Neuronal stem cell (in vitro differentiated cells): ENCODE data around the gene APBA1.
A peak's percentile ranks its signal among the peaks of the same experiment; 100 is the strongest.

Source experiments
- DNase-seq: peaks from one replicate; pipeline ENCODE4 v3.0.0-alpha.2; 2013; ENCODE audit warnings: low spot score
- H2AFZ ChIP-seq: one replicate; pipeline ENCODE4 v1.6.1; 2013; ENCODE audit warnings: mild to moderate bottlenecking, low read length, inconsistent platforms
- H2AK5ac ChIP-seq: 2 replicates; pipeline ENCODE4 v1.6.1; 2013; ENCODE audit warnings: low read depth, mild to moderate bottlenecking, inconsistent platforms, low read length, moderate library complexity, mixed read lengths
- H2BK120ac ChIP-seq: 2 replicates; pipeline ENCODE4 v1.6.1; 2013; ENCODE audit warnings: low read depth, mild to moderate bottlenecking, inconsistent platforms, low read length, moderate library complexity, mixed read lengths
- H2BK12ac ChIP-seq: one replicate; pipeline ENCODE4 v1.6.1; 2013; ENCODE audit warnings: low read length, inconsistent platforms
- H2BK15ac ChIP-seq: 2 replicates; pipeline ENCODE4 v1.6.1; 2013; ENCODE audit warnings: mild to moderate bottlenecking, low read length, inconsistent platforms, mixed read lengths
- H2BK5ac ChIP-seq: one replicate; pipeline ENCODE4 v1.6.1; 2013; ENCODE audit warnings: inconsistent platforms, mild to moderate bottlenecking, low read length, moderate library complexity
- H3K14ac ChIP-seq: one replicate; pipeline ENCODE4 v1.6.1; 2013; ENCODE audit warnings: low read length, inconsistent platforms
- H3K18ac ChIP-seq: 2 replicates; pipeline ENCODE4 v1.6.1; 2013; ENCODE audit warnings: low read length, inconsistent platforms
- H3K23ac ChIP-seq: 2 replicates; pipeline ENCODE4 v1.6.1; 2013; ENCODE audit warnings: low read depth, mild to moderate bottlenecking, mixed read lengths, low read length, inconsistent platforms; ENCODE audit not compliant: poor library complexity
- H3K27ac ChIP-seq: replicated peaks from 3 replicates; pipeline ENCODE4 v1.5.1; 2013; ENCODE audit warnings: low read length, inconsistent platforms
- H3K27me3 ChIP-seq, 3 experiments: 2 replicates each; pipeline ENCODE4 v1.6.1; 2013; ENCODE audit warnings: low read length in 3 of 3, mild to moderate bottlenecking in 2 of 3, inconsistent platforms in 1 of 3, low read depth in 1 of 3, mixed read lengths in 1 of 3, moderate library complexity in 1 of 3; ENCODE audit not compliant: control insufficient read depth in 3 of 3, insufficient read depth in 3 of 3
- H3K36me3 ChIP-seq, 2 donors: replicated peaks in 1 of 2; 2 replicates each; pipeline ENCODE4 v1.6.1; 2013; ENCODE audit warnings: low read length in 2 of 2; ENCODE audit not compliant: control insufficient read depth in 2 of 2, insufficient read depth in 2 of 2
- H3K4ac ChIP-seq: 2 replicates; pipeline ENCODE4 v1.6.1; 2013; ENCODE audit warnings: inconsistent platforms, mild to moderate bottlenecking, low read length, moderate library complexity
- H3K4me1 ChIP-seq, 2 donors: 1 replicate in 1 of 2; 2 replicates in 1 of 2; pipeline ENCODE4 v1.6.1; 2013; ENCODE audit warnings: low read length in 2 of 2, low read depth in 1 of 2; ENCODE audit not compliant: control insufficient read depth in 2 of 2, insufficient read depth in 1 of 2
- H3K4me2 ChIP-seq: one replicate; pipeline ENCODE4 v1.6.1; 2013; ENCODE audit warnings: mild to moderate bottlenecking, low read length, inconsistent platforms; ENCODE audit not compliant: insufficient read depth, poor library complexity, severe bottlenecking
- H3K4me3 ChIP-seq, 2 donors: 2 replicates each; pipeline ENCODE4 v1.5.1; 2013; ENCODE audit warnings: low read length in 2 of 2, mild to moderate bottlenecking in 2 of 2, inconsistent platforms in 1 of 2, moderate library complexity in 1 of 2
- H3K79me1 ChIP-seq: one replicate; pipeline ENCODE4 v1.6.1; 2013; ENCODE audit warnings: low read depth, mild to moderate bottlenecking, inconsistent platforms, low read length, moderate library complexity
- H3K9ac ChIP-seq: one replicate; pipeline ENCODE4 v1.6.1; 2013; ENCODE audit warnings: mild to moderate bottlenecking, low read depth, low read length, inconsistent platforms; ENCODE audit not compliant: poor library complexity
- H3K9me3 ChIP-seq, 2 donors: replicated peaks in 1 of 2; 2 replicates each; pipeline versions ENCODE3 to v1.6.1; 2013; ENCODE audit warnings: low read length in 2 of 2, mild to moderate bottlenecking in 2 of 2, inconsistent platforms in 1 of 2, low read depth in 1 of 2, mixed read lengths in 1 of 2, moderate library complexity in 1 of 2; ENCODE audit not compliant: control insufficient read depth in 2 of 2, insufficient read depth in 1 of 2
- H4K8ac ChIP-seq: one replicate; pipeline ENCODE4 v1.6.1; 2013; ENCODE audit warnings: low read depth, mild to moderate bottlenecking, inconsistent platforms, low read length, moderate library complexity
- H4K91ac ChIP-seq: one replicate; pipeline ENCODE4 v1.6.1; 2013; ENCODE audit warnings: low read length, low read depth, mild to moderate bottlenecking, inconsistent platforms; ENCODE audit not compliant: poor library complexity
- WGBS, 2 donors: extraction: QIAGEN DNeasy Blood & Tissue Kit; methylation state at CpG; one replicate each; pipeline ENCODE4 v1.1.7; 2013; ENCODE audit warnings: missing lambda C conversion rate in 2 of 2, mixed read lengths in 1 of 2; ENCODE audit not compliant: insufficient read length in 2 of 2, insufficient replicate concordance in 1 of 2; ENCODE audit errors: extremely low coverage in 2 of 2; 5-methylcytosine and 5-hydroxymethylcytosine counted together

The APBA1 gene

DNA sequence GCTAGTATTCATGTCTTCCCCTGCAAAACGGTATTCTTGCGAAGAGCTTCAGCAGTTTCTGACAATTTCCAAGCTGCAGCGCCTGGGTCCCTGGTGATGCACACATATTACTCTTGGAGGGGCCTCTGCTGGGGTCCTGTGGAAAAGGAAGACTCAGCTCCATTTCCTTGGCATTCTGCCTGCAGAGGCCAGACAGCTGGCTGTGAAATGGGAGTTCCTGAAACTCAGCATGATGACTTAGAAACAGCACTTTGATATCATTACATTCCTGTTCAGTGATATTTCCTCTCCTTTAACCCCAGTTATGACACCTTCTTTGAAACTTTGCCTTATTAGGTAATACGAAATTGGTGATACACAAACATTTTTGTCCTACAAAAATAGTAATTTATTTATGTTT lies 98.5 kb downstream of the APBA1 start:
- Histone ChIP-seq H3K27me3 (no peaks in the 10 kb centered on the region), H3K9ac (no peak overlapping the region)

DNA sequence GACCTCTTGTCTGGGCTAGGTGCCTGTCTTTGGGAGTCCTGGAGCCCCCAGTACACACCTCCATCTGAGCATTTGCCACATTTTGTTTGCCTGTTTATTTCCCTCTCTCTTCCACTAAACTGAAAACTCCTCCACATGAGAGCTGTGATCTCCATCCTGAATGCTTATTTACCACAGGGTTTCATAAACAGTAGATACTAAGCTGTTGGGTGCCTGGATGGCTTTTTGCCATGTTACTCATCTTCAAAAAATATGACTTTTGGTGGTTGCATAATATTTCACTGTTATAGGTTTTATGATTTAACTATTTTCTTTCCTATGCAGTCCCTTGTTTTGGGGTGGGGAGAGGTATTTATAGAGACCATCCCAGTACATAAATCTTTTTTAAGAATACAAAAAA lies 99.6 kb downstream of the APBA1 start:
- Histone ChIP-seq H3K27me3 (no peaks in the 10 kb centered on the region), H3K4me2 (no peak overlapping the region), H2AK5ac (no peak overlapping the region), H2BK5ac (no peak overlapping the region), H2BK12ac (no peak overlapping the region), H3K14ac (no peak overlapping the region), H3K18ac (no peak overlapping the region), H3K4ac (no peak overlapping the region), H3K9me3 (no peaks in the 10 kb centered on the region), H3K4me1 (peaks cover 0 to 4% of the 10 kb centered on the region in 2 donors), H2AFZ (peak overlapping the region; percentile 7), H3K27ac (no peak overlapping the region), H3K9ac (no peak overlapping the region), H4K91ac (no peak overlapping the region), H3K4me3 (no peak overlapping the region), H2BK120ac (no peak overlapping the region), H3K79me1 (no peaks in the 10 kb centered on the region), H4K8ac (no peak overlapping the region), H3K23ac (no peak overlapping the region), H2BK15ac (no peak overlapping the region), H3K36me3 (no peaks in the 10 kb centered on the region)
- DNase-seq = no peak

More for the DNA sequence above, 98.5 kb downstream of the APBA1 start:
- Histone ChIP-seq H2AK5ac (no peak overlapping the region), H3K36me3 (no peaks in the 10 kb centered on the region), H3K4me1 (peaks cover 0 to 9% of the 10 kb centered on the region in 2 donors), H3K79me1 (peaks cover 1% of the 10 kb centered on the region), H2BK12ac (no peak overlapping the region), H3K27ac (no peak overlapping the region), H3K23ac (no peak overlapping the region), H3K4ac (no peak overlapping the region), H3K18ac (no peak overlapping the region), H3K14ac (no peak overlapping the region), H3K9me3 (no peaks in the 10 kb centered on the region), H4K91ac (no peak overlapping the region), H2BK5ac (no peak overlapping the region), H2AFZ (no peak overlapping the region), H2BK120ac (no peak overlapping the region), H4K8ac (no peak overlapping the region), H3K4me2 (no peak overlapping the region), H2BK15ac (no peak overlapping the region), H3K4me3 (no peak overlapping the region)
- no peak for DNase-seq
- WGBS, 2 donors = no CpG with 5 or more reads among the region's 4 CpGs

DNA sequence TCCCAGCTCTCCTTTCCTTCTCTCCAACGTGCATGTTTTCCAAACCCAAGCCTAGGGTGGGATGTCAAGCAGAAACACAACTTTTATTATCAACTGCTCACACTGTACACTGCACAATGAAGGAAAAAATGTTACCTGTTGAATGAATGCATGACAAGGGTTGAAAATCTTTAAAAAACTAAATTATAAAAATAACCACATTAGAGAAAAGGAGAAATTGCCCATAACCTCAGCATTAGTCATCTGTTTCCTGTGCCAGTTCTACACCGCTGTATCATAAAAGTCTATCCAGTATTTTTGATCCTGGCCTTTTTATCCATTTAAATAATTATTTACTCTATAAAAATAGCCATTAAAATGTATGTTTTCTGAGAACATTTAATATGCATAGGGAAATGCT lies 101.1 kb downstream of the APBA1 start:
- H4K91ac ChIP-seq = no peak overlapping the region
- no peak for DNase-seq
- H3K79me1 ChIP-seq = no peaks in the 10 kb centered on the region
- no peak overlapping the region for H2BK120ac ChIP-seq
- H3K9me3 ChIP-seq = no peaks in the 10 kb centered on the region
- H3K27ac ChIP-seq = no peak overlapping the region
- H3K4me2 ChIP-seq = no peak overlapping the region
- no CpG with 5 or more reads among the region's 2 CpGs for WGBS, 2 donors
- no peak overlapping the region for H3K4me3 ChIP-seq
- H2BK5ac ChIP-seq = no peak overlapping the region
- H3K27me3 ChIP-seq = no peaks in the 10 kb centered on the region
- H2BK15ac ChIP-seq = no peak overlapping the region
- no peaks in the 10 kb centered on the region for H3K36me3 ChIP-seq
- no peak overlapping the region for H2AK5ac ChIP-seq
- no peak overlapping the region for H2AFZ ChIP-seq
- peaks cover 0 to 6% of the 10 kb centered on the region in 2 donors for H3K4me1 ChIP-seq
- H3K23ac ChIP-seq = no peak overlapping the region
- H3K4ac ChIP-seq = no peak overlapping the region
- no peak overlapping the region for H3K14ac ChIP-seq
- no peak overlapping the region for H2BK12ac ChIP-seq
- no peak overlapping the region for H3K9ac ChIP-seq
- H3K18ac ChIP-seq = no peak overlapping the region
- H4K8ac ChIP-seq = no peak overlapping the region

DNA sequence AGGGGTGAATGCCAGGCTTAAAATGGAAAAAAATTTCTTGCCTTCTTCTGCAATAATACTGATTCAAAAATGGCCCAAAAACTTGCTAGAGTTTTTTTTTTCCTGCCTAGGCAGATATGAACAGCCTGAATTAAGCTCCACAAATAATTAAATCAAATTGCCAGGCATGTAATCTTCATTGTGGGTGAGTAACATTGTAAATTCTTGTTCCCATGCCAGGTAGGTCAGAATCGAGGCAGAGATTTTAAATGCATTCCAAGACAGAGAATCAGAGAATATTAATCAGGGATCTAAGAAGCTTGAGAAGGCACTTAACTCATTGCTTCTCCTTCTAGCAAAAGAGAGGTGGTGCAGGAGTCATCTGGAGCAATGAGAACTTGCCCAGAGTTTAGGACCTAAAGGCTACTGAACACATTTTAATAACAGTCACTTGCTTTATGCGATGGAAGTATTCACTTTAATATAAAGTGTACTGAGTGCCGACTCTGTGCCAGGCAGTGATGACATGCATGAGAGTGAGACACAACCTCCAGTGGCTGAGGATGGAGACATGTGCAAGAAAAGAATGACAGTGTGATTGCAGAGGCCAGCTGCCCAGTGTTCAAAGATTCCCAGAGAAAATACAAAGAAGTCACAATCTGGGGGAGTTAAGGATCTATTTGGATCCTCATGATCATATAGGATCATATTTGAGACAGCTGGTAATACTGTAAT lies 102.3 kb downstream of the APBA1 start:
- Histone ChIP-seq H3K9me3 (no peaks in the 10 kb centered on the region), H2BK120ac (no peak overlapping the region), H3K14ac (no peak overlapping the region), H3K4me2 (no peak overlapping the region), H3K27me3 (no peaks in the 10 kb centered on the region), H3K36me3 (no peaks in the 10 kb centered on the region), H3K18ac (no peak overlapping the region), H4K8ac (no peak overlapping the region), H2BK12ac (no peak overlapping the region), H3K4me1 (peaks cover 0 to 6% of the 10 kb centered on the region in 2 donors), H2AFZ (no peak overlapping the region), H3K4ac (no peak overlapping the region), H2BK5ac (no peak overlapping the region), H3K4me3 (no peak overlapping the region), H4K91ac (no peak overlapping the region), H2BK15ac (no peak overlapping the region), H3K23ac (no peak overlapping the region), H3K9ac (no peak overlapping the region), H3K79me1 (no peaks in the 10 kb centered on the region), H3K27ac (no peak overlapping the region), H2AK5ac (no peak overlapping the region)
- DNase-seq = no peak
- no CpG with 5 or more reads among the region's 3 CpGs for WGBS, 2 donors
